H1 (cell line): ENCODE measurements around the gene SIGLEC12. TPM values are rescaled to one million over a fixed set of nuclear protein-coding genes. Genes with fewer than 3 reads are reported as not detected.

Experiments
- CTCF ChIA-PET: fragments of 300-600 bp; sonication (Branson Sonifier 250); formaldehyde crosslinking; loops from one replicate; lab custom pipeline; 2021; ENCODE audit not compliant: partially characterized antibody; lab: Charles Lee
- POLR2A ChIA-PET: fragments of 300-600 bp; sonication (Branson Sonifier 250); formaldehyde crosslinking; loops from one replicate; lab custom pipeline; 2021; ENCODE audit warnings: inconsistent platforms; ENCODE audit not compliant: partially characterized antibody; lab: Charles Lee
- DNase-seq, 2 experiments: peaks; one replicate each; pipeline versions ENCODE4 v3.0.0 to v3.0.0-alpha.2; 2010 to 2022; ENCODE audit warnings: low spot score in 2 of 2, low read depth in 1 of 2, mixed read lengths in 1 of 2
- FAIRE-seq: peaks from 2 replicates; lab custom pipeline; 2011; peaks lifted over from hg19 to GRCh38; lab: Jason Lieb, UNC
- H2AFZ ChIP-seq: 2 replicates; pipeline ENCODE4 v1.8.1; 2012; ENCODE audit warnings: low read length, inconsistent platforms
- H2AK5ac ChIP-seq: 2 replicates; pipeline ENCODE4 v1.6.1; 2013; ENCODE audit warnings: low read depth, low read length
- H2BK120ac ChIP-seq: replicated peaks from 2 replicates; pipeline ENCODE3; 2013; ENCODE audit warnings: low read depth, low read length, inconsistent platforms
- H2BK12ac ChIP-seq: 2 replicates; pipeline ENCODE4 v1.6.1; 2013; ENCODE audit warnings: low read depth, low read length
- H2BK15ac ChIP-seq: 2 replicates; pipeline ENCODE4 v1.6.1; 2013; ENCODE audit warnings: low read length
- H2BK20ac ChIP-seq: 2 replicates; pipeline ENCODE4 v1.6.1; 2013; ENCODE audit warnings: low read length
- H2BK5ac ChIP-seq: 2 replicates; pipeline ENCODE4 v1.6.1; 2013; ENCODE audit warnings: low read depth, low read length
- H3K14ac ChIP-seq: 2 replicates; pipeline ENCODE4 v1.6.1; 2013; ENCODE audit warnings: inconsistent platforms; ENCODE audit not compliant: insufficient read length
- H3K18ac ChIP-seq: 2 replicates; pipeline ENCODE4 v1.6.1; 2013; ENCODE audit warnings: low read length; ENCODE audit errors: extremely low read depth
- H3K23ac ChIP-seq: 2 replicates; pipeline ENCODE4 v1.6.1; 2013; ENCODE audit warnings: inconsistent platforms; ENCODE audit not compliant: insufficient read length
- H3K23me2 ChIP-seq: 2 replicates; pipeline ENCODE4 v1.6.1; 2013; ENCODE audit warnings: low read depth, low read length
- H3K27ac ChIP-seq: 2 replicates; pipeline ENCODE4 v1.6.1; 2011; ENCODE audit warnings: low read depth, low read length, inconsistent platforms
- H3K27me3 ChIP-seq, 4 experiments: replicated peaks in 1 of 4; 1 replicate in 1 of 4; 2 replicates in 3 of 4; pipeline versions ENCODE4 v1.6.1 to v1.8.1; 2011 to 2013; ENCODE audit warnings: low read length in 3 of 4, mild to moderate bottlenecking in 3 of 4, inconsistent platforms in 2 of 4, mixed read lengths in 2 of 4, moderate library complexity in 1 of 4; ENCODE audit not compliant: control insufficient read depth in 3 of 4, insufficient read depth in 3 of 4; ENCODE audit errors: extremely low read depth in 1 of 4
- H3K36me3 ChIP-seq, 4 experiments: 2 replicates each; pipeline versions ENCODE4 v1.6.1 to v1.8.1; 2011 to 2013; ENCODE audit warnings: mild to moderate bottlenecking in 4 of 4, low read length in 3 of 4, moderate library complexity in 2 of 4, control low read depth in 1 of 4, inconsistent platforms in 1 of 4; ENCODE audit not compliant: insufficient read depth in 4 of 4, control insufficient read depth in 2 of 4
- H3K4ac ChIP-seq: replicated peaks from 2 replicates; pipeline ENCODE3; 2013; ENCODE audit warnings: low read length, low read depth, mixed read lengths, inconsistent platforms; ENCODE audit not compliant: insufficient read length
- H3K4me1 ChIP-seq, 4 experiments: replicated peaks in 1 of 4; 1 replicate in 1 of 4; 2 replicates in 3 of 4; pipeline versions ENCODE4 v1.6.1 to v1.8.1; 2011 to 2013; ENCODE audit warnings: low read length in 3 of 4, inconsistent platforms in 2 of 4, mixed read lengths in 1 of 4; ENCODE audit not compliant: insufficient read depth in 4 of 4, control insufficient read depth in 3 of 4
- H3K4me2 ChIP-seq, 2 experiments: 2 replicates each; pipeline versions ENCODE4 v1.6.1 to v1.8.1; 2011 to 2013; ENCODE audit warnings: low read depth in 2 of 2, low read length in 2 of 2, control low read depth in 1 of 2, inconsistent platforms in 1 of 2, mild to moderate bottlenecking in 1 of 2; ENCODE audit not compliant: insufficient read depth in 1 of 2
- H3K4me3 ChIP-seq, 4 experiments: fragments of 200-600, 300-600 bp in 1 of 4; sonication (generic), shearing (Covaris generic), sonication (Bioruptor Twin) in 1 of 4; 2 replicates each; pipeline versions ENCODE4 v1.5.1 to v1.8.1; 2011 to 2016; ENCODE audit warnings: low read length in 4 of 4, low read depth in 3 of 4, control low read depth in 2 of 4, inconsistent platforms in 2 of 4, mild to moderate bottlenecking in 2 of 4, mixed read lengths in 1 of 4, moderate library complexity in 1 of 4; ENCODE audit not compliant: insufficient read depth in 2 of 4; ENCODE audit errors: extremely low read depth in 1 of 4
- H3K56ac ChIP-seq: replicated peaks from 2 replicates; pipeline ENCODE3; 2013; ENCODE audit warnings: low read depth, mild to moderate bottlenecking, mixed read lengths, low read length, inconsistent platforms; ENCODE audit not compliant: insufficient read length
- H3K79me1 ChIP-seq: 2 replicates; pipeline ENCODE4 v1.6.1; 2013; ENCODE audit warnings: low read depth, low read length, control low read depth
- H3K79me2 ChIP-seq, 2 experiments: 2 replicates each; pipeline versions ENCODE4 v1.6.1 to v1.8.1; 2012 to 2013; ENCODE audit warnings: low read length in 2 of 2, mild to moderate bottlenecking in 2 of 2, inconsistent platforms in 1 of 2; ENCODE audit not compliant: insufficient read depth in 2 of 2, control insufficient read depth in 1 of 2
- H3K9ac ChIP-seq, 4 experiments: replicated peaks in 1 of 4; 1 replicate in 1 of 4; 2 replicates in 3 of 4; pipeline versions ENCODE4 v1.6.1 to v1.8.1; 2011 to 2013; ENCODE audit warnings: low read depth in 3 of 4, low read length in 3 of 4, control low read depth in 2 of 4, mild to moderate bottlenecking in 2 of 4, moderate library complexity in 2 of 4, inconsistent platforms in 1 of 4; ENCODE audit errors: extremely low read depth in 1 of 4
- H3K9me3 ChIP-seq, 2 experiments: 2 replicates each; pipeline versions ENCODE4 v1.6.1 to v1.8.1; 2012 to 2013; ENCODE audit warnings: mild to moderate bottlenecking in 2 of 2, moderate library complexity in 2 of 2, control low read depth in 1 of 2, inconsistent platforms in 1 of 2, low read depth in 1 of 2, low read length in 1 of 2, mixed read lengths in 1 of 2; ENCODE audit not compliant: insufficient read depth in 2 of 2
- H4K20me1 ChIP-seq, 2 experiments: replicated peaks in 1 of 2; 2 replicates each; pipeline versions ENCODE3 to v1.8.1; 2011 to 2013; ENCODE audit warnings: inconsistent platforms in 2 of 2, low read length in 2 of 2, mild to moderate bottlenecking in 1 of 2; ENCODE audit not compliant: insufficient read depth in 2 of 2, control insufficient read depth in 1 of 2
- H4K5ac ChIP-seq: 2 replicates; pipeline ENCODE4 v1.6.1; 2013; ENCODE audit warnings: low read length, low read depth, mixed read lengths, inconsistent platforms; ENCODE audit not compliant: insufficient read length
- H4K8ac ChIP-seq: 2 replicates; pipeline ENCODE4 v1.8.0; 2013; ENCODE audit warnings: mild to moderate bottlenecking, moderate library complexity, low read length, inconsistent platforms; ENCODE audit not compliant: insufficient read depth; ENCODE audit errors: extremely low read depth
- H4K91ac ChIP-seq: replicated peaks from 2 replicates; pipeline ENCODE3; 2013; ENCODE audit warnings: low read length, mixed read lengths, inconsistent platforms; ENCODE audit not compliant: insufficient read length
- BACH1 ChIP-seq: IDR thresholded peaks from 2 replicates; pipeline ENCODE4 v1.6.1; 2012; ENCODE audit warnings: low read length, improper control_type of control experiment
- EZH2 ChIP-seq: fragments of 200-600 bp; sonication (generic); IDR thresholded peaks from 2 replicates; pipeline ENCODE4 v1.7.1; 2012; ENCODE audit warnings: low read depth, mild to moderate bottlenecking, moderate library complexity, low read length, inconsistent platforms; ENCODE audit not compliant: severe bottlenecking
- POU5F1 ChIP-seq: IDR thresholded peaks from 2 replicates; pipeline ENCODE4 v1.6.1; 2011; ENCODE audit warnings: low read depth, mild to moderate bottlenecking, low read length, moderate library complexity
- RAD21 ChIP-seq, 2 experiments: IDR thresholded peaks in 1 of 2; conservative IDR thresholded peaks in 1 of 2; 2 replicates each; pipeline ENCODE4 v1.6.1; 2011; ENCODE audit warnings: low read depth in 2 of 2, low read length in 2 of 2, improper control_type of control experiment in 1 of 2, inconsistent platforms in 1 of 2, mild to moderate bottlenecking in 1 of 2, moderate library complexity in 1 of 2
- RNF2 ChIP-seq: fragments of 200-900, 300-1000 bp; sonication (generic); IDR thresholded peaks from 2 replicates; pipeline ENCODE4 v1.7.1; 2016; ENCODE audit warnings: borderline replicate concordance, low read depth, mild to moderate bottlenecking, antibody characterized with exemption, low read length; ENCODE audit not compliant: poor library complexity, severe bottlenecking; ENCODE audit errors: missing control alignments
- TAF1 ChIP-seq: IDR thresholded peaks from 2 replicates; pipeline ENCODE4 v1.6.1; 2011; ENCODE audit warnings: mild to moderate bottlenecking, low read depth, low read length
- TAF7 ChIP-seq: optimal IDR thresholded peaks from 2 replicates; pipeline ENCODE3; 2011; ENCODE audit warnings: low read depth, mild to moderate bottlenecking, inconsistent platforms, low read length, moderate library complexity, borderline replicate concordance
- ZNF274 ChIP-seq: IDR thresholded peaks from 2 replicates; pipeline ENCODE4 v1.7.0; 2012; ENCODE audit warnings: low read length, borderline replicate concordance; ENCODE audit errors: extremely low read depth
- WGBS, 2 experiments: shearing (Covaris generic) in 1 of 2; methylation state at CpG; one replicate each; pipeline versions ENCODE4 v1.1.6 to v1.1.7; 2013 to 2015; ENCODE audit warnings: low lambda C conversion rate in 2 of 2, mixed read lengths in 2 of 2, inconsistent platforms in 1 of 2, low coverage in 1 of 2, missing lambda C conversion rate in 1 of 2; ENCODE audit not compliant: insufficient replicate concordance in 2 of 2, insufficient coverage in 1 of 2, insufficient read length in 1 of 2; ENCODE audit errors: extremely low coverage in 1 of 2, missing lambda C conversion rate in 1 of 2; 5-methylcytosine and 5-hydroxymethylcytosine counted together
- polyA plus RNA-seq, 7 experiments: library from polyadenylated mRNA; depleted of rRNA in 3 of 7; stranded (reverse) in 5 of 7; unstranded in 2 of 7; fragments of >200 nt in 5 of 7; fragments of 200-250 nt in 2 of 7; gene quantifications; 1 replicate in 5 of 7; 2 replicates in 1 of 7; 4 replicates in 1 of 7; pipeline versions ENCODE4 v1.2.1 to v1.2.3, GENCODE V29; 2011 to 2013; ENCODE audit warnings: missing spikeins in 2 of 7, mixed read lengths in 2 of 7
- total RNA-seq: library from RNA; stranded (reverse); fragmentation: NEBNext Ultra II Directional; extraction: Animal tissue kit (Norgen Biotek cat#: 25700); gene quantifications from 2 replicates; pipeline ENCODE4 v1.2.1, GENCODE V29; 2021
- TF ChIP-seq, protein P1 (sequence below): IDR thresholded peaks from 2 replicates; pipeline ENCODE4 v1.6.1; 2012; ENCODE audit warnings: low read length, inconsistent platforms

The SIGLEC12 gene
- total and polyA plus RNA-seq, 2 of the 8 experiments (the other 6 are each of a cell fraction or from before 2014, with no cell fraction given): not detected

- no peak overlapping the region for H3K4me3 ChIP-seq
- no peak overlapping the region for H4K8ac ChIP-seq
- ChIA-PET CTCF (interaction anchor here (0.8 to 1.2 kb wide), 4 partner anchors 10 to 283 kb away, joined by 3 read pairs; no protein-coding TSS in a partner anchor), POLR2A (no interaction called here)
- no peak overlapping the region for H2BK12ac ChIP-seq
- H3K56ac ChIP-seq: no peak overlapping the region
- DNase-seq (no peak), FAIRE-seq (peak; percentile 32)
- no peaks in the 10 kb centered on the region for H3K36me3 ChIP-seq
- H3K9ac ChIP-seq: no peak overlapping the region
- H2BK5ac ChIP-seq: no peak overlapping the region
- no peak overlapping the region for H2BK20ac ChIP-seq
- no peaks in the 10 kb centered on the region for H3K23me2 ChIP-seq
- H3K9me3 ChIP-seq: peaks cover 0 to under 1% of the 10 kb centered on the region in 2 experiments; a peak in 1 of 4 replicates
- H3K4ac ChIP-seq: no peak overlapping the region
- H3K14ac ChIP-seq: no peak overlapping the region
- no peak overlapping the region for H3K4me2 ChIP-seq
- H4K5ac ChIP-seq: no peak overlapping the region
- 87% methylated on average over 31 of the region's 31 CpGs; no CpG with 5 or more reads in 1 of the 2 experiments for WGBS, 2 experiments
- no peaks in the 10 kb centered on the region for H3K79me2 ChIP-seq
- no peak overlapping the region for H4K91ac ChIP-seq
- H4K20me1 ChIP-seq: no peaks in the 10 kb centered on the region
- H3K4me1 ChIP-seq: no peaks in the 10 kb centered on the region
- no peaks in the 10 kb centered on the region for H3K79me1 ChIP-seq
- H2BK120ac ChIP-seq: no peak overlapping the region
- no peak overlapping the region for H2AK5ac ChIP-seq
- no peak overlapping the region for H3K27ac ChIP-seq
- H2AFZ ChIP-seq: 0 out of 2 replicates have a peak overlapping the region, but pooled peaks have one; percentile 26
- H2BK15ac ChIP-seq: no peak overlapping the region
- no peaks in the 10 kb centered on the region for H3K27me3 ChIP-seq
- H3K23ac ChIP-seq: no peak overlapping the region
- no peak overlapping the region for H3K18ac ChIP-seq
- TF ChIP-seq TAF7: no peak
- TF ChIP-seq TAF1: no peak
- TF ChIP-seq BACH1: no peak
- no peak for TF ChIP-seq RNF2
- TF ChIP-seq, protein P1, sequence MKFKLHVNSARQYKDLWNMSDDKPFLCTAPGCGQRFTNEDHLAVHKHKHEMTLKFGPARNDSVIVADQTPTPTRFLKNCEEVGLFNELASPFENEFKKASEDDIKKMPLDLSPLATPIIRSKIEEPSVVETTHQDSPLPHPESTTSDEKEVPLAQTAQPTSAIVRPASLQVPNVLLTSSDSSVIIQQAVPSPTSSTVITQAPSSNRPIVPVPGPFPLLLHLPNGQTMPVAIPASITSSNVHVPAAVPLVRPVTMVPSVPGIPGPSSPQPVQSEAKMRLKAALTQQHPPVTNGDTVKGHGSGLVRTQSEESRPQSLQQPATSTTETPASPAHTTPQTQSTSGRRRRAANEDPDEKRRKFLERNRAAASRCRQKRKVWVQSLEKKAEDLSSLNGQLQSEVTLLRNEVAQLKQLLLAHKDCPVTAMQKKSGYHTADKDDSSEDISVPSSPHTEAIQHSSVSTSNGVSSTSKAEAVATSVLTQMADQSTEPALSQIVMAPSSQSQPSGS: no peak
- no peak for TF ChIP-seq POU5F1
- TF ChIP-seq EZH2: no peak
- TF ChIP-seq RAD21 (IDR thresholded peaks at IDR 0.05 in 1 of 2, conservative IDR thresholded peaks at IDR 0.05 in 1 of 2; ENCODE audit: low read depth in 2 of 2, low read length in 2 of 2): no peak
- TF ChIP-seq ZNF274: no peak
Measured at GRCh38 chr19:51441410-51442390, 59.9 kb downstream of the SIGLEC12 start.
